ENCODE results near the gene PPM1M.
A peak's percentile ranks its signal among the peaks of the same experiment; 100 is the strongest.

GRCh38 chr3:52225452-52226228 is 19.9 kb upstream of the PPM1M start, which contains the start of gene TLR9:
- TF ChIP-seq CTCF (IDR thresholded peaks at IDR 0.05; ENCODE audit: low read depth, low read length) (no peak), POLR2A (IDR thresholded peaks at IDR 0.05; ENCODE audit: extremely low read depth, insufficient read length) (no peak), MYC (IDR thresholded peaks at IDR 0.05; ENCODE audit: low read depth, low read length) (peak; percentile 69), MAX (IDR thresholded peaks at IDR 0.05; ENCODE audit: low read depth, low read length) (peak; percentile 51)

All from NB4 (cell line).